GM20000 (cell line): ENCODE results near the gene SMTNL2.
A peak's percentile ranks its signal among the peaks of the same experiment; 100 is the strongest.
"Not testable (repeated sequence)": the region's sequence is repeated elsewhere in the genome, so short reads cannot be mapped to it uniquely, and the experiment has no call there.

Experiments
- DNase-seq: peaks from one replicate; pipeline ENCODE4 v3.0.0; 2012; ENCODE audit warnings: low spot score
- CTCF ChIP-seq: IDR thresholded peaks from 2 replicates; pipeline ENCODE4 v1.5.1; 2012; ENCODE audit warnings: mild to moderate bottlenecking, control low read depth; ENCODE audit errors: extremely low read depth, missing control alignments

Gene SMTNL2

DNA sequence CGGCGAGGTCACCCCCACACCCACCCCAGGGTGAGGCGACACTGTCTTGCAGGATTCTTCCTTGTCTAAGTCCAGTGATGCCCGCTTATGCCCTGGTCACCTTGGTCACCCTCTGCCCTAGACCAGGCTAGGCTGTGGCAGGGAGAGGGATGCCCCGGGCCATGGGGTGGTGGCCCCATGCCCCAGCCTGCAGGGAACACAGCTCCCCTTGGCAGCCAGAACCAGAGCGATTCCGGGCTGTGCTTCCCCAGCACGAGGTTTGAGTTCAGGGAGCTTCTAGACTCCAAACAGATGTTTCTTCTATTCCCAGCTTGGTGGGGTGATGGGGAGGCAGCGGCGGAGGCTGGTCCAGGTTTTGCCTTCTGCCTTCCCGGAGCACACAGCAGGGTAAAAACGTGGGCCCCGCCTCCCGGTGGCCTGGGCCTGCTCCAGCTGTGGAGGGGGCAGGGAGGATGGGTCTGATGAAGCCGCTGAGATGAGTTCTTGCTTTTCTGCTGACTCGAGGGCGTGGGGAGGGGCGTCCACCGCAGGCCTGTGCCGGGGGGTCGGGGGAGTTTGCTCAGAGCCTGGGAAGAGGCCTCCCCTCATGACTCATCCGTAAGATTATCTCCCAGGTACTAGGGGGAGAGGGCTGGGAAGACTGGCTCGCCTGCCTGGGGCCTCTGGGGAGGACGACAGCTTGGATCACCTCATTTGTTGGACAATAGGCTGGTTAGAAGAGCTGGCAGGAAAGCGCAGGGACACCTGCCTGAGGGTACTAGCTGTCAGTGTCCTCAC, 15.4 kb downstream of the SMTNL2 start:
- TF ChIP-seq CTCF = no peak
- DNase-seq = no peak

GRCh38 chr17:4600563-4600962, 16.2 kb downstream of the SMTNL2 start:
- no peak for DNase-seq
- TF ChIP-seq CTCF = no peak

DNA sequence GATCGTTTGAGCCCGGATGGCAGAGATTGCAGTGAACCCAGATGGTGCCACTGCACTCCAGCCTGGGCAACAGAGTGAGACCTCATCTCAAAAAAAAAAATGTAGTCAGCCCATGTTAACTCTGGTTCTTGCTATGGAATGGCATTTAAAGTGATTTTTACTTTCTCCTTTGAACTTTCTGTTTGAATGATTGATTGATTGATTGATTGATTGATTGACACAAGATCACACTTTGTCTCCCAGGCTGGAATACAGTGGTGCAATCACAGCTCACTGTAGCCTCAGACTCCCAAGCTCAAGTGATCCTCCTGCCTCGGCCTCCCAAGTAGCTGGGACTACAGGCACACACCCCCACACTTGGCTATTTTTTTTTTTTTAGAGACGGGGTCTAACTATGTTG, 17.0 kb downstream of the SMTNL2 start:
- no peak for TF ChIP-seq CTCF
- DNase-seq = no peak

- no peak for DNase-seq
- TF ChIP-seq CTCF = no peak
Measured at GRCh38 chr17:4602041-4602440, 17.7 kb downstream of the SMTNL2 start.

- TF ChIP-seq CTCF = no peak
- DNase-seq = no peak
Measured at GRCh38 chr17:4604111-4604644, 19.8 kb downstream of the SMTNL2 start.

- not testable (repeated sequence) for DNase-seq
Measured at GRCh38 chr17:4604736-4605135, 20.4 kb downstream of the SMTNL2 start.

DNA sequence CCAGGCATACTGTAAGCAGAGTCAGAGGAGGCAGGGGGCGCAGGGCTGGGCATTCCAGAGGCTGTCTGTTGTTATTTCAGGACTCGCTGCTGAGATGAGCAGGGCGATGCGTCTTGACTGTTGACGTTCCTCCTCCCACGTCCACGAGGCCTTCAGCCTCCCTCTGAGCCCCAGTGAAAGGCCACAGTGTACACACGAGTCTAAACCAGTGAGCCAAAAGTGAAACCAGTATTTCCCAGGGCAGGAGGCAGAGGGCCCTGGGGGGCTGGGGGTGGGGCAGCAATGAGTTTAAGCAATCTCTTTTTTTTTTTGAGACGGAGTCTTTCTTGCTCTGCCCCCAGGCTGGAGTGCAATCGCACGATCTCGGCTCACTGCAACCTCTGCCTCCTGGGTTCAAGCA, 21.5 kb downstream of the SMTNL2 start:
- TF ChIP-seq CTCF = no peak
- peak; percentile 52 for DNase-seq

DNA sequence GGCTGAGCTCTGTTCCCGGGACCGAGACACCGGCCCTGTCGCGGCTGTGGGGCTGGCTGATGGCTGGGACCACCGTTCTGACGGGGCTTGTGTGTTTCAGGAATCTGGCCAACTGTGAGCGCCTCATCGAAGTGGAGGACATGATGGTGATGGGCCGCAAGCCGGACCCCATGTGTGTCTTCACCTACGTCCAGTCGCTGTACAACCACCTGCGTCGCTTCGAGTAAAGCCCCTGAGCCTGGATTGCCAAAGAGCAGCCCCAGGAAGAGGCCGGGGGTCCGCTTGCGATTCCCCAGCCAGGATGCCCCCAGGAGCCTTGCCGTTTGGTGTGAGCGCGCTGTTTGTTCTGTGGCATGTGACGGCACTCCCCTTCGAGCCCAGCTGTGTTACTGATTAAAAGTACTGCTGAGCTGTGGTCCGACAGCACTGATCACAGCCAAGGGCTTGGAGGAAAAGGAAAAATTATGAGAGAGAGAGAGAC, 23.0 kb downstream of the SMTNL2 start:
- no peak for TF ChIP-seq CTCF
- no peak for DNase-seq
